HCT116 (cell line): Measurements from ENCODE around the gene CROT. TPM values are rescaled to one million over a fixed set of nuclear protein-coding genes. Genes with fewer than 3 reads are reported as not detected.

ENCODE experiments used
- ATAC-seq: fragments of 200-7000 bp; cut with Tn5 transposase; 2 replicates; pipeline ENCODE4 v1.9.1; 2020; ENCODE audit warnings: mild to moderate bottlenecking, moderate library complexity
- BruUV-seq: library from RNA; stranded (reverse); fragments of 400-500 nt; replicated peaks from 2 replicates; lab custom pipeline; 2021; lab: Mats Ljungman, UMichigan
- CTCF ChIA-PET: fragments of 300-600 bp; sonication (Branson Sonifier 250); formaldehyde crosslinking; loops from one replicate; lab custom pipeline; 2021; ENCODE audit warnings: antibody characterized with exemption; lab: Charles Lee
- POLR2A ChIA-PET: fragments of 300-600, 350-600 bp; sonication (Branson Sonifier 250); formaldehyde crosslinking; loops from one replicate; lab custom pipeline; 2021; ENCODE audit warnings: antibody characterized with exemption; lab: Charles Lee
- RAD21 ChIA-PET, 2 experiments: fragments of 300-600 bp; sonication (Branson Sonifier 250); formaldehyde crosslinking; loops; one replicate each; lab custom pipeline; 2023; ENCODE audit warnings: low total read pairs in 2 of 2; ENCODE audit not compliant: uncharacterized antibody in 2 of 2, unreplicated experiment in 2 of 2, low non-redundant PET in 1 of 2; lab: Charles Lee
- DNase-seq: peaks from one replicate; pipeline ENCODE4 v3.0.0-alpha.2; 2010; ENCODE audit warnings: low read depth, low spot score
- H2AFZ ChIP-seq: fragments of 200-600 bp; shearing (Covaris generic), sonication (generic); 2 replicates; pipeline ENCODE4 v1.6.1; 2017; ENCODE audit warnings: low read depth, mixed run types, mixed read lengths, antibody characterized with exemption, low read length; ENCODE audit not compliant: poor library complexity, severe bottlenecking
- H3K27ac ChIP-seq: 2 replicates; pipeline ENCODE4 v1.5.1; 2012; ENCODE audit warnings: low read depth, low read length
- H3K27me3 ChIP-seq: fragments of 200-600 bp; sonication (generic); 2 replicates; pipeline ENCODE4 v1.6.1; 2016; ENCODE audit warnings: mixed run types, low read length, mixed read lengths; ENCODE audit not compliant: insufficient read depth
- H3K36me3 ChIP-seq, 2 experiments: fragments of 200-500 bp in 1 of 2; fragments of 200-600 bp in 1 of 2; sonication (Bioruptor generic) in 1 of 2; sonication (generic) in 1 of 2; 2 replicates each; pipeline versions ENCODE4 v1.5.1 to v1.6.1; 2014 to 2016; ENCODE audit warnings: low read length in 2 of 2, inconsistent platforms in 1 of 2, mixed read lengths in 1 of 2, mixed run types in 1 of 2; ENCODE audit not compliant: insufficient read depth in 2 of 2, control insufficient read depth in 1 of 2
- H3K4me1 ChIP-seq, 2 experiments: fragments of 200-600 bp in 1 of 2; sonication (generic) in 1 of 2; 2 replicates each; pipeline versions ENCODE4 v1.5.1 to v1.6.1; 2012 to 2017; ENCODE audit warnings: low read length in 2 of 2, inconsistent platforms in 1 of 2, mild to moderate bottlenecking in 1 of 2, mixed read lengths in 1 of 2, mixed run types in 1 of 2, moderate library complexity in 1 of 2; ENCODE audit not compliant: insufficient read depth in 2 of 2, control insufficient read depth in 1 of 2
- H3K4me2 ChIP-seq: fragments of 200-600 bp; sonication (generic); 2 replicates; pipeline ENCODE4 v1.6.1; 2017; ENCODE audit warnings: mixed run types, low read length, mixed read lengths
- H3K4me3 ChIP-seq, 2 experiments: fragments of 200-600 bp in 1 of 2; sonication (generic) in 1 of 2; replicated peaks in 1 of 2; 2 replicates each; pipeline ENCODE4 v1.5.1; 2011 to 2016; ENCODE audit warnings: low read length in 2 of 2, control low read depth in 1 of 2, low read depth in 1 of 2, mild to moderate bottlenecking in 1 of 2, mixed read lengths in 1 of 2, mixed run types in 1 of 2
- H3K79me2 ChIP-seq: fragments of 200-600 bp; sonication (generic); 2 replicates; pipeline ENCODE4 v1.6.1; 2017; ENCODE audit warnings: mild to moderate bottlenecking, mixed run types, low read length, moderate library complexity, mixed read lengths; ENCODE audit not compliant: insufficient read depth
- H3K9ac ChIP-seq: fragments of 200-600 bp; sonication (generic); 2 replicates; pipeline ENCODE4 v1.6.1; 2016; ENCODE audit warnings: low read length, mixed read lengths
- H3K9me2 ChIP-seq: fragments of 200-600 bp; sonication (generic), shearing (Covaris generic); 2 replicates; pipeline ENCODE4 v1.6.1; 2017; ENCODE audit warnings: mixed run types, mild to moderate bottlenecking, moderate library complexity; ENCODE audit not compliant: insufficient read depth
- H3K9me3 ChIP-seq, 2 experiments: fragments of 200-500 bp in 1 of 2; fragments of 200-600 bp in 1 of 2; sonication (Bioruptor generic) in 1 of 2; sonication (generic) in 1 of 2; 2 replicates each; pipeline ENCODE4 v1.6.1; 2014 to 2017; ENCODE audit warnings: low read length in 2 of 2, mixed read lengths in 2 of 2, inconsistent platforms in 1 of 2, low read depth in 1 of 2, mild to moderate bottlenecking in 1 of 2, mixed run types in 1 of 2, moderate library complexity in 1 of 2; ENCODE audit not compliant: control insufficient read depth in 1 of 2, insufficient read depth in 1 of 2
- H4K20me1 ChIP-seq: fragments of 200-600 bp; sonication (generic), shearing (Covaris generic); 2 replicates; pipeline ENCODE4 v1.6.1; 2017; ENCODE audit warnings: mixed run types, mild to moderate bottlenecking, moderate library complexity; ENCODE audit not compliant: insufficient read depth
- CBX3 ChIP-seq: IDR thresholded peaks from 2 replicates; pipeline ENCODE4 v1.6.1; 2012; ENCODE audit warnings: low read depth
- CEBPB ChIP-seq: IDR thresholded peaks from 2 replicates; pipeline ENCODE4 v1.6.1; 2012; ENCODE audit warnings: low read depth
- CTCF ChIP-seq, 3 experiments: fragments of 200-600 bp in 1 of 3; sonication (generic) in 1 of 3; IDR thresholded peaks in 2 of 3; conservative IDR thresholded peaks in 1 of 3; 2 replicates each; pipeline ENCODE4 v1.5.1; 2012 to 2017; ENCODE audit warnings: low read depth in 2 of 3, low read length in 2 of 3, antibody characterized with exemption in 1 of 3, borderline replicate concordance in 1 of 3, control low read depth in 1 of 3, mild to moderate bottlenecking in 1 of 3, mixed read lengths in 1 of 3, mixed run types in 1 of 3, moderate library complexity in 1 of 3; ENCODE audit not compliant: insufficient read depth in 1 of 3
- EGR1 ChIP-seq: IDR thresholded peaks from 2 replicates; pipeline ENCODE4 v1.6.1; 2012; ENCODE audit warnings: low read depth
- ELF1 ChIP-seq: IDR thresholded peaks from 2 replicates; pipeline ENCODE4 v1.6.1; 2012; ENCODE audit warnings: low read depth, borderline replicate concordance
- FOSL1 ChIP-seq: IDR thresholded peaks from 2 replicates; pipeline ENCODE4 v1.6.1; 2012; ENCODE audit warnings: low read depth
- POLR2A ChIP-seq: IDR thresholded peaks from 2 replicates; pipeline ENCODE4 v1.7.0; 2011; ENCODE audit warnings: borderline replicate concordance; ENCODE audit not compliant: insufficient read depth, insufficient read length; ENCODE audit errors: extremely low read depth
- POLR2AphosphoS5 ChIP-seq: IDR thresholded peaks from 2 replicates; pipeline ENCODE4 v1.6.1; 2011; ENCODE audit warnings: mild to moderate bottlenecking, low read depth, low read length, moderate library complexity
- SP1 ChIP-seq: IDR thresholded peaks from 2 replicates; pipeline ENCODE4 v1.6.1; 2012; ENCODE audit warnings: low read depth
- TCF7L2 ChIP-seq: IDR thresholded peaks from 2 replicates; pipeline ENCODE4 v1.7.0; 2011; ENCODE audit warnings: borderline replicate concordance, inconsistent platforms; ENCODE audit not compliant: insufficient read depth, insufficient read length; ENCODE audit errors: extremely low read depth
- YY1 ChIP-seq: IDR thresholded peaks from 2 replicates; pipeline ENCODE4 v1.6.1; 2011; ENCODE audit warnings: low read length, low read depth, moderate library complexity, mild to moderate bottlenecking; ENCODE audit not compliant: insufficient replicate concordance; ENCODE audit errors: extremely low read depth
- intact Hi-C: fragments of 100-400 bp; cut with micrococcal nuclease; formaldehyde crosslinking; loops from 2 replicates; pipeline ENCODE4 v1.10.0; 2022
- total RNA-seq: library from RNA; stranded (reverse); gene quantifications from one replicate; pipeline ENCODE4 v1.2.1, GENCODE V29; 2021; ENCODE audit not compliant: unreplicated experiment

The CROT gene
- total RNA-seq, 1 experiment from 2014 or later = 0.07 TPM

GRCh38 chr7:87325576-87326370 is 19.7 kb upstream of the CROT start:
- no peak for TF ChIP-seq YY1
- TF ChIP-seq CTCF (IDR thresholded peaks at IDR 0.05 in 2 of 3, conservative IDR thresholded peaks at IDR 0.05 in 1 of 3; ENCODE audit: borderline replicate concordance in 1 of 3, insufficient read depth in 1 of 3, low read depth in 2 of 3, low read length in 2 of 3) = peak in 1 of 3 experiments; percentile 26; a peak in 1 of 6 replicates
- Histone ChIP-seq H3K4me1 (no peaks in the 10 kb centered on the region), H2AFZ (no peak overlapping the region), H3K4me2 (no peak overlapping the region), H3K79me2 (no peaks in the 10 kb centered on the region), H3K36me3 (no peaks in the 10 kb centered on the region; a peak in 1 of 4 replicates), H3K9me2 (no peaks in the 10 kb centered on the region), H3K4me3 (no peak overlapping the region), H4K20me1 (no peaks in the 10 kb centered on the region), H3K27me3 (no peaks in the 10 kb centered on the region), H3K9me3 (peaks cover 18 to 26% of the 10 kb centered on the region in 2 experiments; a peak in 2 of 4 replicates), H3K27ac (no peak overlapping the region), H3K9ac (no peak overlapping the region)
- ChIA-PET CTCF (no interaction called here), RAD21 (no interaction called here), POLR2A (no interaction called here)
- BruUV-seq = no TSS peak
- intact Hi-C loops = no loop called here
- ATAC-seq (no peak), DNase-seq (no peak)

GRCh38 chr7:87328281-87328680 is 17.2 kb upstream of the CROT start:
- POLR2A ChIA-PET = no interaction called here
- no TSS peak for BruUV-seq
- Histone ChIP-seq H3K9ac (no peak overlapping the region), H3K4me2 (no peak overlapping the region), H3K27ac (no peak overlapping the region), H3K36me3 (no peaks in the 10 kb centered on the region; a peak in 1 of 4 replicates), H3K9me2 (no peaks in the 10 kb centered on the region), H3K79me2 (no peaks in the 10 kb centered on the region), H3K4me3 (no peak overlapping the region), H3K4me1 (no peaks in the 10 kb centered on the region), H3K9me3 (peaks cover 18 to 26% of the 10 kb centered on the region in 2 experiments; a peak in 2 of 4 replicates), H3K27me3 (no peaks in the 10 kb centered on the region), H4K20me1 (no peaks in the 10 kb centered on the region), H2AFZ (no peak overlapping the region)
- ATAC-seq (no peak), DNase-seq (peak; percentile 68)
- RAD21 ChIA-PET = no interaction called here
- CTCF ChIA-PET = interaction anchor here (1.1 kb wide), 1 partner anchor 9 kb away, joined by 3 read pairs; no protein-coding TSS in a partner anchor
- intact Hi-C loops = no loop called here
- TF ChIP-seq POLR2A (no peak), ELF1 (no peak), EGR1 (no peak), SP1 (no peak), POLR2AphosphoS5 (no peak), CBX3 (peak; percentile 100), FOSL1 (no peak), YY1 (peak; percentile 25), CEBPB (no peak), TCF7L2 (no peak), CTCF (IDR thresholded peaks at IDR 0.05 in 2 of 3, conservative IDR thresholded peaks at IDR 0.05 in 1 of 3; ENCODE audit: borderline replicate concordance in 1 of 3, insufficient read depth in 1 of 3, low read depth in 2 of 3, low read length in 2 of 3) (no peak)
